Neuronal stem cell (in vitro differentiated cells): Measurements from ENCODE around the gene NCLN.

Source experiments
- DNase-seq: peaks from one replicate; pipeline ENCODE4 v3.0.0-alpha.2; 2013; ENCODE audit warnings: low spot score
- H2AFZ ChIP-seq: one replicate; pipeline ENCODE4 v1.6.1; 2013; ENCODE audit warnings: mild to moderate bottlenecking, low read length, inconsistent platforms
- H2AK5ac ChIP-seq: 2 replicates; pipeline ENCODE4 v1.6.1; 2013; ENCODE audit warnings: low read depth, mild to moderate bottlenecking, inconsistent platforms, low read length, moderate library complexity, mixed read lengths
- H2BK120ac ChIP-seq: 2 replicates; pipeline ENCODE4 v1.6.1; 2013; ENCODE audit warnings: low read depth, mild to moderate bottlenecking, inconsistent platforms, low read length, moderate library complexity, mixed read lengths
- H2BK12ac ChIP-seq: one replicate; pipeline ENCODE4 v1.6.1; 2013; ENCODE audit warnings: low read length, inconsistent platforms
- H2BK15ac ChIP-seq: 2 replicates; pipeline ENCODE4 v1.6.1; 2013; ENCODE audit warnings: mild to moderate bottlenecking, low read length, inconsistent platforms, mixed read lengths
- H2BK5ac ChIP-seq: one replicate; pipeline ENCODE4 v1.6.1; 2013; ENCODE audit warnings: inconsistent platforms, mild to moderate bottlenecking, low read length, moderate library complexity
- H3K14ac ChIP-seq: one replicate; pipeline ENCODE4 v1.6.1; 2013; ENCODE audit warnings: low read length, inconsistent platforms
- H3K18ac ChIP-seq: 2 replicates; pipeline ENCODE4 v1.6.1; 2013; ENCODE audit warnings: low read length, inconsistent platforms
- H3K23ac ChIP-seq: 2 replicates; pipeline ENCODE4 v1.6.1; 2013; ENCODE audit warnings: low read depth, mild to moderate bottlenecking, mixed read lengths, low read length, inconsistent platforms; ENCODE audit not compliant: poor library complexity
- H3K27ac ChIP-seq: replicated peaks from 3 replicates; pipeline ENCODE4 v1.5.1; 2013; ENCODE audit warnings: low read length, inconsistent platforms
- H3K27me3 ChIP-seq, 3 experiments: 2 replicates each; pipeline ENCODE4 v1.6.1; 2013; ENCODE audit warnings: low read length in 3 of 3, mild to moderate bottlenecking in 2 of 3, inconsistent platforms in 1 of 3, low read depth in 1 of 3, mixed read lengths in 1 of 3, moderate library complexity in 1 of 3; ENCODE audit not compliant: control insufficient read depth in 3 of 3, insufficient read depth in 3 of 3
- H3K36me3 ChIP-seq, 2 donors: replicated peaks in 1 of 2; 2 replicates each; pipeline ENCODE4 v1.6.1; 2013; ENCODE audit warnings: low read length in 2 of 2; ENCODE audit not compliant: control insufficient read depth in 2 of 2, insufficient read depth in 2 of 2
- H3K4ac ChIP-seq: 2 replicates; pipeline ENCODE4 v1.6.1; 2013; ENCODE audit warnings: inconsistent platforms, mild to moderate bottlenecking, low read length, moderate library complexity
- H3K4me1 ChIP-seq, 2 donors: 1 replicate in 1 of 2; 2 replicates in 1 of 2; pipeline ENCODE4 v1.6.1; 2013; ENCODE audit warnings: low read length in 2 of 2, low read depth in 1 of 2; ENCODE audit not compliant: control insufficient read depth in 2 of 2, insufficient read depth in 1 of 2
- H3K4me2 ChIP-seq: one replicate; pipeline ENCODE4 v1.6.1; 2013; ENCODE audit warnings: mild to moderate bottlenecking, low read length, inconsistent platforms; ENCODE audit not compliant: insufficient read depth, poor library complexity, severe bottlenecking
- H3K4me3 ChIP-seq, 2 donors: 2 replicates each; pipeline ENCODE4 v1.5.1; 2013; ENCODE audit warnings: low read length in 2 of 2, mild to moderate bottlenecking in 2 of 2, inconsistent platforms in 1 of 2, moderate library complexity in 1 of 2
- H3K79me1 ChIP-seq: one replicate; pipeline ENCODE4 v1.6.1; 2013; ENCODE audit warnings: low read depth, mild to moderate bottlenecking, inconsistent platforms, low read length, moderate library complexity
- H3K9ac ChIP-seq: one replicate; pipeline ENCODE4 v1.6.1; 2013; ENCODE audit warnings: mild to moderate bottlenecking, low read depth, low read length, inconsistent platforms; ENCODE audit not compliant: poor library complexity
- H3K9me3 ChIP-seq, 2 donors: replicated peaks in 1 of 2; 2 replicates each; pipeline versions ENCODE3 to v1.6.1; 2013; ENCODE audit warnings: low read length in 2 of 2, mild to moderate bottlenecking in 2 of 2, inconsistent platforms in 1 of 2, low read depth in 1 of 2, mixed read lengths in 1 of 2, moderate library complexity in 1 of 2; ENCODE audit not compliant: control insufficient read depth in 2 of 2, insufficient read depth in 1 of 2
- H4K8ac ChIP-seq: one replicate; pipeline ENCODE4 v1.6.1; 2013; ENCODE audit warnings: low read depth, mild to moderate bottlenecking, inconsistent platforms, low read length, moderate library complexity
- H4K91ac ChIP-seq: one replicate; pipeline ENCODE4 v1.6.1; 2013; ENCODE audit warnings: low read length, low read depth, mild to moderate bottlenecking, inconsistent platforms; ENCODE audit not compliant: poor library complexity
- WGBS, 2 donors: extraction: QIAGEN DNeasy Blood & Tissue Kit; methylation state at CpG; one replicate each; pipeline ENCODE4 v1.1.7; 2013; ENCODE audit warnings: missing lambda C conversion rate in 2 of 2, mixed read lengths in 1 of 2; ENCODE audit not compliant: insufficient read length in 2 of 2, insufficient replicate concordance in 1 of 2; ENCODE audit errors: extremely low coverage in 2 of 2; 5-methylcytosine and 5-hydroxymethylcytosine counted together

NCLN gene

DNA sequence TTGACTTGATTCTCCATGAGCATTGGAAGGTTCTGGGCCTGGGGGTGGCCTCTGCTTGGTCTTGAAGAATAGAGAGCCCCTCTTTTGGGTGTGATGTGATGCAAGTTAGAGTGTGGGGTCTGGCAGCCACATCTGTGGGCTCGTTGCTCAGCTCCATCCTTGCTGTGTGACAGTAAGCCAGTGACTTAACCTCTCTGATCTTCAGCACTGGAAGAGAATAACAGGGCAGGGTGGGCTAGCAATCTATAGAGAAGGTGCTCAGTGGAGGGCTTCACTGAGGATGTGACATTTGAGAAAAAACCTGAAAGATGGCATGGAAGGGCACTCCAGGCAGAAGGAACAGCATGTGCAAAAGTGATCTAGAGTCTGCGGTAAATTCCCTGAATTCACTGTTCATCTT is 66.9 kb downstream of the NCLN start:
- H2AK5ac ChIP-seq: no peak overlapping the region
- no CpG with 5 or more reads among the region's 2 CpGs for WGBS, 2 donors
- H2BK5ac ChIP-seq: no peak overlapping the region
- H3K27ac ChIP-seq: no peak overlapping the region
- peaks cover 0 to 2% of the 10 kb centered on the region in 2 donors for H3K4me1 ChIP-seq
- no peak overlapping the region for H2BK120ac ChIP-seq
- H3K18ac ChIP-seq: no peak overlapping the region
- H2BK15ac ChIP-seq: no peak overlapping the region
- H3K4me2 ChIP-seq: no peak overlapping the region
- no peak overlapping the region for H3K4ac ChIP-seq
- no peak overlapping the region for H4K8ac ChIP-seq
- H3K9ac ChIP-seq: no peak overlapping the region
- H3K79me1 ChIP-seq: no peaks in the 10 kb centered on the region
- DNase-seq: no peak
- H3K27me3 ChIP-seq: no peaks in the 10 kb centered on the region
- no peak overlapping the region for H2AFZ ChIP-seq
- no peak overlapping the region for H4K91ac ChIP-seq
- no peak overlapping the region for H3K23ac ChIP-seq
- peaks cover 3 to 9% of the 10 kb centered on the region in 2 donors for H3K9me3 ChIP-seq
- H3K36me3 ChIP-seq: peaks cover 0 to 5% of the 10 kb centered on the region in 2 donors
- H3K4me3 ChIP-seq: no peak overlapping the region
- no peak overlapping the region for H3K14ac ChIP-seq
- H2BK12ac ChIP-seq: no peak overlapping the region

GRCh38 chr19:3253270-3253669 is 67.5 kb downstream of the NCLN start:
- Histone ChIP-seq H3K79me1 (no peaks in the 10 kb centered on the region), H4K91ac (no peak overlapping the region), H3K4me2 (no peak overlapping the region), H3K27ac (no peak overlapping the region), H2BK15ac (no peak overlapping the region), H3K14ac (no peak overlapping the region), H3K4me1 (peaks cover 0 to 2% of the 10 kb centered on the region in 2 donors), H3K9ac (no peak overlapping the region), H3K23ac (no peak overlapping the region), H3K36me3 (peaks cover 0 to 5% of the 10 kb centered on the region in 2 donors), H2BK5ac (no peak overlapping the region), H3K18ac (no peak overlapping the region), H3K9me3 (peaks cover 3 to 9% of the 10 kb centered on the region in 2 donors), H2BK120ac (no peak overlapping the region), H4K8ac (no peak overlapping the region), H3K4ac (no peak overlapping the region), H3K4me3 (no peak overlapping the region), H3K27me3 (no peaks in the 10 kb centered on the region), H2AFZ (no peak overlapping the region), H2AK5ac (no peak overlapping the region), H2BK12ac (no peak overlapping the region)
- DNase-seq: no peak
- WGBS, 2 donors: no CpG with 5 or more reads among the region's 3 CpGs

DNA sequence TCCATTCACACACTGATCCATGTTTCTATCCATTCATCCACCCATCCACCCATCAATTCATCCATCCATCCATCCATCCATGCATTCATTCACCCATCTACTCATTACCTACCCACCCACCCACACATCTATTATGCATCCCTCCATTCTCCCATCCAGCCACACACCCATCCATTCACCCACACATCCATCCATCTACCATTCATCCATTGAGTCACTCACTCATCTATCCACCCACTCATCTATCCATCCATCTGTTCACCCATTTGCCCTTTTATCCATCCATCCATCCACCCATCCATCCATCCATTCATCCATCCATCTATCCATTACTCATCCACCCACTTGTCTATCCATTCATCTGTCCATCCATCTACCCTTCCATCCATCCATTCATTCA is 68.8 kb downstream of the NCLN start:
- Histone ChIP-seq H3K27me3 (no peaks in the 10 kb centered on the region), H2BK120ac (no peak overlapping the region), H2BK12ac (no peak overlapping the region), H3K9ac (no peak overlapping the region), H3K14ac (no peak overlapping the region), H3K18ac (no peak overlapping the region), H4K8ac (no peak overlapping the region), H3K36me3 (peaks cover 0 to 5% of the 10 kb centered on the region in 2 donors), H4K91ac (no peak overlapping the region), H3K27ac (no peak overlapping the region), H3K4me1 (no peaks in the 10 kb centered on the region), H3K23ac (no peak overlapping the region), H3K9me3 (peaks cover 3 to 9% of the 10 kb centered on the region in 2 donors), H2AFZ (no peak overlapping the region), H3K4me3 (no peak overlapping the region), H2BK5ac (no peak overlapping the region), H3K79me1 (no peaks in the 10 kb centered on the region), H3K4me2 (no peak overlapping the region), H2BK15ac (no peak overlapping the region), H3K4ac (no peak overlapping the region), H2AK5ac (no peak overlapping the region)
- DNase-seq: no peak

GRCh38 chr19:3257071-3257470 is 71.3 kb downstream of the NCLN start:
- no peak overlapping the region for H2BK15ac ChIP-seq
- H3K9me3 ChIP-seq: peaks cover 3 to 7% of the 10 kb centered on the region in 2 donors
- no peak overlapping the region for H4K91ac ChIP-seq
- no peak overlapping the region for H3K4ac ChIP-seq
- DNase-seq: no peak
- H3K79me1 ChIP-seq: no peaks in the 10 kb centered on the region
- no peak overlapping the region for H2BK120ac ChIP-seq
- H3K36me3 ChIP-seq: peaks cover 0 to 3% of the 10 kb centered on the region in 2 donors
- no peak overlapping the region for H4K8ac ChIP-seq
- no peaks in the 10 kb centered on the region for H3K4me1 ChIP-seq
- no peak overlapping the region for H3K27ac ChIP-seq
- WGBS, 2 donors: 100% methylated on average over 1 of the region's 8 CpGs; no CpG with 5 or more reads in 1 of the 2 donors
- no peak overlapping the region for H2AK5ac ChIP-seq
- no peak overlapping the region for H2BK5ac ChIP-seq
- no peak overlapping the region for H3K18ac ChIP-seq
- no peak overlapping the region for H2AFZ ChIP-seq
- no peak overlapping the region for H3K23ac ChIP-seq
- no peak overlapping the region for H3K9ac ChIP-seq
- no peaks in the 10 kb centered on the region for H3K27me3 ChIP-seq
- H3K4me2 ChIP-seq: no peak overlapping the region
- H3K4me3 ChIP-seq: peak overlapping the region in 1 of 2 donors; percentile 65
- no peak overlapping the region for H2BK12ac ChIP-seq
- no peak overlapping the region for H3K14ac ChIP-seq
